Calu3 (cell line): ENCODE data around the gene CETP. TPM values are rescaled to one million over a fixed set of nuclear protein-coding genes. Genes with fewer than 3 reads are reported as not detected.

ENCODE experiments used
- BruUV-seq: library from RNA; stranded (reverse); fragments of 400-500 nt; replicated peaks from 2 replicates; lab custom pipeline; 2021; lab: Mats Ljungman, UMichigan
- CTCF ChIA-PET: fragments of 300-600 bp; sonication (Branson Sonifier 250); formaldehyde crosslinking; loops from one replicate; lab custom pipeline; 2022; ENCODE audit warnings: antibody characterized with exemption; lab: Charles Lee
- DNase-seq: peaks from one replicate; pipeline ENCODE4 v3.0.0; 2022
- H3K27ac Mint-ChIP-seq: one replicate; pipeline ENCODE4 v1.8.0; 2022; ENCODE audit warnings: mixed read lengths; ENCODE audit not compliant: unreplicated experiment
- H3K27me3 Mint-ChIP-seq: one replicate; pipeline ENCODE4 v1.8.0; 2022; ENCODE audit warnings: mixed read lengths; ENCODE audit not compliant: unreplicated experiment
- H3K36me3 Mint-ChIP-seq: one replicate; pipeline ENCODE4 v1.8.0; 2022; ENCODE audit warnings: mild to moderate bottlenecking, moderate library complexity, mixed read lengths; ENCODE audit not compliant: insufficient read depth, unreplicated experiment
- H3K4me1 Mint-ChIP-seq: one replicate; pipeline ENCODE4 v1.8.0; 2022; ENCODE audit warnings: mild to moderate bottlenecking, low read depth, mixed read lengths; ENCODE audit not compliant: unreplicated experiment
- H3K4me3 Mint-ChIP-seq: one replicate; pipeline ENCODE4 v1.8.0; 2022; ENCODE audit warnings: mild to moderate bottlenecking, low read depth, moderate library complexity, mixed read lengths; ENCODE audit not compliant: unreplicated experiment
- H3K9me3 Mint-ChIP-seq: one replicate; pipeline ENCODE4 v1.8.0; 2022; ENCODE audit warnings: low read depth, mixed read lengths; ENCODE audit not compliant: unreplicated experiment
- CTCF ChIP-seq: fragments of 200-600 bp; IDR thresholded peaks from one replicate; pipeline ENCODE4 v1.8.0; 2022; ENCODE audit warnings: antibody characterized with exemption; ENCODE audit not compliant: unreplicated experiment
- intact Hi-C: fragments of 100-400 bp; cut with micrococcal nuclease; formaldehyde crosslinking; loops from one replicate; pipeline ENCODE4 v1.10.0; 2022; ENCODE audit not compliant: unreplicated experiment
- total RNA-seq: library from RNA; stranded (reverse); gene quantifications from 2 replicates; pipeline ENCODE4 v1.2.3, GENCODE V29; 2022

Gene CETP
- total RNA-seq, 1 experiment from 2014 or later, result not detected

- Mint-ChIP-seq H3K4me3 (no peak overlapping the region), H3K9me3 (no peaks in the 10 kb centered on the region), H3K27ac (no peak overlapping the region), H3K36me3 (no peaks in the 10 kb centered on the region), H3K4me1 (no peaks in the 10 kb centered on the region), H3K27me3 (peaks cover 3% of the 10 kb centered on the region)
- intact Hi-C loops, result no loop called here
- DNase-seq, result no peak
- BruUV-seq, result no TSS peak
- CTCF ChIA-PET, result interaction anchor here (0.7 kb wide), 1 partner anchor 1919 kb away, joined by 3 read pairs; no protein-coding TSS in a partner anchor
- no peak for TF ChIP-seq CTCF
Measured at GRCh38 chr16:57009643-57010170, 48.0 kb downstream of the CETP start.

GRCh38 chr16:57012353-57012752 is 50.6 kb downstream of the CETP start:
- no peak for DNase-seq
- Mint-ChIP-seq H3K27ac (no peak overlapping the region), H3K27me3 (no peaks in the 10 kb centered on the region), H3K9me3 (no peaks in the 10 kb centered on the region), H3K4me1 (no peaks in the 10 kb centered on the region), H3K36me3 (peaks cover 3% of the 10 kb centered on the region), H3K4me3 (no peak overlapping the region)
- BruUV-seq, result no TSS peak
- intact Hi-C loops, result no loop called here
- no peak for TF ChIP-seq CTCF
- CTCF ChIA-PET, result no interaction called here

- no peaks in the 10 kb centered on the region for H3K4me1 Mint-ChIP-seq
- no peak overlapping the region for H3K27ac Mint-ChIP-seq
- no peak for TF ChIP-seq CTCF
- no peak overlapping the region for H3K4me3 Mint-ChIP-seq
- H3K27me3 Mint-ChIP-seq, result no peaks in the 10 kb centered on the region
- intact Hi-C loops, result no loop called here
- H3K9me3 Mint-ChIP-seq, result no peaks in the 10 kb centered on the region
- no TSS peak for BruUV-seq
- H3K36me3 Mint-ChIP-seq, result peaks cover 6% of the 10 kb centered on the region
- DNase-seq, result no peak
- CTCF ChIA-PET, result interaction anchor here (0.5 to 0.6 kb wide), 2 partner anchors 20 to 30 kb away, joined by 3 to 4 read pairs; no protein-coding TSS in a partner anchor
Measured at GRCh38 chr16:57013229-57013628, 51.5 kb downstream of the CETP start.

GRCh38 chr16:57013902-57014301 is 52.2 kb downstream of the CETP start:
- Mint-ChIP-seq H3K36me3 (peaks cover 6% of the 10 kb centered on the region), H3K4me3 (no peak overlapping the region), H3K27me3 (no peaks in the 10 kb centered on the region), H3K9me3 (no peaks in the 10 kb centered on the region), H3K27ac (no peak overlapping the region), H3K4me1 (no peaks in the 10 kb centered on the region)
- no TSS peak for BruUV-seq
- intact Hi-C loops, result no loop called here
- TF ChIP-seq CTCF, result no peak
- DNase-seq, result no peak
- CTCF ChIA-PET, result no interaction called here
